ENCODE data around the gene ME1.
"Not testable (repeated sequence)": the region's sequence is repeated elsewhere in the genome, so short reads cannot be mapped to it uniquely, and the experiment has no call there.

The ME1 gene

DNA sequence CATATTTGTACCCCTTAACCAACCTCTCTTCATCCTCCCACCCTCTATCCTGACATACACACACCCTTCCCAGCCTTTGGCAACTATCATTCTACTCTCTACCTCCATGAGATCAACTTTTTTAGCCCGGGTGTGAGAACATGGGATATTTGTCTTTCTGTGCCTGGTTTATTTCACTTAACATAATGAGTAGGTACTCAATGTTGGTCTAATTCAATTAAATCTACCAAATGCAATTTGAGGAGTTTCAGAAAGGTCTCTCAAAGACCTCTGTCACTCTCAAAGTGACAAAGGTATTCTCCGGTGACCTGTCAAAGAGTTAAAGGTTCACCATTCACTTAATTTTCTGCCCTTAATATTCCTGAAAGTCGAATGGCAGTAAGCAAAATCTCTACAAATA, 87.7 kb downstream of the ME1 start:
- DNase-seq: no peak

DNA sequence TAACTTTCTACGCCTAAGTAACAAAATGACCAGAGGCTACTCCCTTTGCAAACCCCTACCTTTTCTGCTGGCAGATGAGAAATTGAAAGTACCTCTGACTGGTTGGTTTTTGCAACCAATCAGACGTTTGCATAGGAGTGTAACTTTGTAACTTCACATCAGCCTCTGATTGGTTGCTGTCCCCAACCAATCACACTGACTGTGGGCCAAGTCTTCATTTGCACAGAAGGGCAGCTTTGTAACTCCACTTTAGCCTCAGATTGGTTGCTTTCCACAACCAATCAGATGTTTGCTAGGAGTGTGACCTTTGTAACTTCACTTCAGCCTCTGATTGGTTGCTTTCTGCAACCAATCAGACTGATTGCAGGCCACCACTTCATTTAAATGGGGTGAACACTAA, 89.1 kb downstream of the ME1 start:
- DNase-seq: no peak

DNA sequence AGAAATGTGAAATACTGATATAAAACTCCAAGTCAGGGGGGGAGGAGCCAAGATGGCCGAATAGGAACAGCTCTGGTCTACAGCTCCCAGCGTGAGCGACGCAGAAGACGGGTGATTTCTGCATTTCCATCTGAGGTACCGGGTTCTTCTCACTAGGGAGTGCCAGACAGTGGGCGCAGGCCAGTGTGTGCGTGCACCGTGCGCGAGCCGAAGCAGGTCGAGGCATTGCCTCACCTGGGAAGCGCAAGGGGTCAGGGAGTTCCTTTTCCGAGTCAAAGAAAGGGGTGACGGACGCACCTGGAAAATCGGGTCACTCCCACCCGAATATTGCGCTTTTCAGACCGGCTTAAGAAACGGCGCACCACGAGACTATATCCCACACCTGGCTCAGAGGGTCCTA, 96.9 kb downstream of the ME1 start:
- DNase-seq: not testable (repeated sequence)

DNA sequence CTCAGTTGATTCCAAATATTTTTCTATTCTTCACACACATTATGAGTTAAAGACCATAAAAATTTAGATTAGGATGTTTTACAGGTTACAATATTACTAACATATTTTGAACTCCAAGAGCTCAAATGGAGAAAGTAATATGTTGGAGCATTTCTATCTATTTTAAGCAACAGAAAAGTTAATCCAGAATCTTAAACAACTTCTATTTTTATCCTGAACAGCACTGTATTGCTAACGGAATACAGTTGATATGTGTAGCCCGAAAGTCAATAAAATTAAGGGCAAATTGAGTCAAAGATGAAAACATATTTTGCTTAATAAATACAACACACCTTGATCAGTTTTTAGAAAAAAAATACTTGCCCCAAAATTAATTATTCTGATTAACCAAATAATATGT, 97.4 kb downstream of the ME1 start:
- no peak for DNase-seq

DNA sequence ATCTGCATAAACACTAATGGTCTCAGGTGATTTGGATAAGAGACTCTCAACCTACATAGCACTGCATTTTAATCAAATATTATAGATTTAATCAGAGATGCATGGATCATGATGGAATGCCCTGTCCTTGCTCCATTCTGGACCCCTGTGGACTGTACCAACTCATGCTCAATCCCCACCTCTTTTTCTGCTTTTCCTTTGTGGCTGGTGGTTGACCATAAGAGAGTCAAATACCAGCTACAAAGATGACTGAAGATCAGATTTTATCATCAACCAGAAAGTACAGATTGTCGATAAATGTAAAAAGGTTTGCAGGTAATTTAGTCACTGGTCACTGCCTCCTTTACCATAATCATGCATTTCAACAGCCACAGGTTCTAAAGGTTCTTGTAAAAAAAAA, 116.2 kb downstream of the ME1 start:
- no peak for DNase-seq

DNA sequence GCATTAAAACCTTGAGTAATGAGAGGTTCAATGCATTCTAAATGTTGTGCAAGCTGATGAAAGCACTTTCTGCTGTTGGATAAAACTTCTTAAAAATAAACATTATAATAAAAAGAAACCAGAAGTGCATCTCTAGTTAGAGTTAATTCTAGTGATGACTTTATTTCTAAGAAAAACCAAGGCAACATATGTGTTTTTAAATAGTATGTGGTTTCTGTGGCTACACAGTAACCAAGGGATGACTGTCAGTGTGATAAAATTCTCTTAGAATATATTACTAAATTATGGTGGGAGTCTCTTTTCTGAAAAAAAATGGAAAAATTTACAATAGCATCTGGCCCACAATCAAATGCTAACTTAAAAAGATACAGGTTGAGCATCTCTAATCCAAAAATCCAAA, 117.0 kb downstream of the ME1 start:
- no peak for DNase-seq

DNA sequence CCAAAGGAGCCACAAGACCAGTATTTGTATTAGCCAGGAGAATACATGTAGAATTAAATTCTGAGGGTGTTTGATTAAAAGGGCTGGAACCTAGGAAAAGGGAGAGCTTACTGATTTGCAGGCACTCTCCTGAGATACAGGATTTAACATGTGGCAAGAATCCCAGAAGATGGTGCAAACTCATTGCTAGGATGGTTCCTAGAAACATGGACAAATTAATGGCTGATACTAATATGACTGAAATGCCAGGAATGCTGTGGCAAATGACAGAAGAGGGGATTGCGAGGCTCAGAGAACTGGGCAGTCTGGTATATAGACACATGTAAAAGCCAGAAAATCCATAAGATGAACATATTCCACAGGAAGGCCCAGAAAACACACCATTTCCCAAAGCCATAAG, 119.6 kb downstream of the ME1 start:
- no peak for DNase-seq

DNA sequence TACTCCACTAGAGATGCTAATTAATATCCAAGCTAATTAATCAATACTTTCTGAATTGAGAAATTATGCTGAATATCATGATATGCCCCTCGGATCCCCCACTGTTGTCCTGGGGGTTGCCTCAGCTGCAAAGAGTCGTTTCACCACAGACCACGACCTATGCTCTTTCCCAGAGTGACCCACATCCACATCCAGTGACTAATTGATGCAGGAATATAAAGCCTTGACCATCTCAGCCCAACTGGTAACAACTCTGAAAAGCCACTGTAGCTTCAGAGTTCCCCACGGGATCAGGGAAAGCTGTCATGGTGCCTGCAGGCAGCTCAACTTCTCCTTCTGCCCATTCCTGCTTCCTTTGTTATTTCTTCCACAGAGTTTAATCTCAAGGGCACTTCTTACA, 120.8 kb downstream of the ME1 start:
- DNase-seq: no peak

DNA sequence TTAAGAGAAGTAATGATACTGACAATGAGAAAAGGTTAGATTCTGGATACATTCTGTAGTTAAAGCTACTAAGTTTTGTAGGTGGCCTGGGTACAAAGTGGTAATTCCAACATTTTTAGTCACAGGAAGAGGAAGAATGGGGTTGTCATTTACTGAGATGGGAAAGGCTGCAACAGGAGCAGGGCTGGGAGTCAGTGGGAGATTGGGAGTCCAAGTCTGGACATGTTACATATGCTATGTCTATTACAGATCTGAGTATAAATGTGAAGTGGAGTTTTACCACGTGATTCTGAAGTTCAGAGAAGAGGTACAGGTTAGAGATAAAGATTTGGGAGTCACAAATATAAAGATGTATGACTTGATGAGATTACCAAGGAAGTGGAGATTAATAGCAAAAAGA, 121.5 kb downstream of the ME1 start:
- no peak for DNase-seq

DNA sequence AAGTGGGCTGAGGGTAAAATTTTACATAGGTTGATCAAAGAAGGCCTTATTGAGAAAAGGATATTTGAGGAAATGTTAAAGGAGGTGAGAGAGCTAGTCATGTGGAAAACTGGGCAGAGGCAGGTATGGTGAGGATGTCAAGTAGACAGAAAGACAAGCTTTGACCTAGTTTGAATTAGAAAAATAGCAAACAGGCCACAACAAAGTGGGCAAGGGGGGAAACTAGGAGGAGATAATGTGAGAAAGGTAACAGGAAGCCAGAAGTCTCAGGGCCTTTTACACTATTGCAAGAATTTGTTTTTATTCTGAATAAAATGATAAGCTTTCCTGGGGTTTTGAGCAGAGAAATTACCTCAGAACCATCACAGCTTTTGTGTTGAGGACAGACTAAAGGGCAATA, 122.0 kb downstream of the ME1 start:
- DNase-seq: no peak

DNA sequence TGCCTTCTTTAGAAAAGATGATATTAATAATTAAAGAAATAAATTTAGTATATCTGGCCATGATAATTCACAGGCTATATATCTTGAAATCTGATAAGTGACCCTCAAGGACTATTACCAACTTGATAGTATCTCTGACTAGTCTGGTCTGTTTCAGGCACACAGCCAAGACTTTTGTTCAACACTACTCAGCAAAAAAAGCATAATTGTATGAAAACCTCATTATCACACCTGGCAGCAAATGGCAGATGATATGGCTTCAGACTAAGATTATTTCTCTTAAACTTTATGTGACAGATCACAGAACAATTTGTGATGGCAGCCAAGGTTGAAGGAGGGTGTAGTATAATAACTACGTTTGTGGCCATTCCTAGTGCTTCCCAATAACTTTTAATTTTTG, 123.0 kb downstream of the ME1 start:
- peak; percentile 25 for DNase-seq

DNA sequence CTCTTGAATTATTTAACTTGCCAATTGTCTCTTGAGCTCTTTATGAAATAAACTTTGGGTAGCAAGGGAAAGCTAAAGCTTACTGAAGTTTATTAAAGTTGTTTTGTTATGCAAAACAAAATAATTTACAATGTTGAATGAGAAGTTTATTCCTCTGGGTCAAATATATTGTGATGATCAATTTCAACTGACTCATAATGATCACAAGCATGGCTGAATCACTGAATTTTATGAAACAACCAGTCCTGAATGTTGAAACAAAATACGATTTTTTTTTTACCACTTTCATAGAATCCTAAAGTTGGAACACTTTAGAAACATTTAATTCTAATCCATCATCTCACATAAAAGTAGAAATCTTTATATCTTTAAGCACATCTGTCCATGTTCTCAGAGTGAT, 127.4 kb downstream of the ME1 start:
- DNase-seq: no peak

DNA sequence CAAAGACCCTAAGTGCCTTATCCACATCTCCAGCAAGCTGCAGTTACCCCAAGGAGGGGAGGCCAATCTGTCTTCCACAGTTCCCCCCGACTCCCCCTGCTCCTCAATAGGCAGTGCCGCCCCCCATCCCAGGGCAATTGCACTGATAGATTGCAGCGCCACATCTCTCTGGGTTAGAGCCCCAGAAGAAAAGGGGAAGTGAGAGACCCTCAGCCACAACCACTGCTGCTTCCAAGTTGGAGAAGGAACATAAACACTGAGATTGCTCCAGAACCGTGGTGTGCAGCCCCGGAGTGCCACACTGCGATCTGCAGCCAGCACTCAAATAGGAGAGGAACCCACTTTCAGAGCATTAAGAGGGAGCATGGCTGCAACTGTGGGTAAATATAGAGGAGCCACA, 136.2 kb downstream of the ME1 start:
- DNase-seq: no peak

DNA sequence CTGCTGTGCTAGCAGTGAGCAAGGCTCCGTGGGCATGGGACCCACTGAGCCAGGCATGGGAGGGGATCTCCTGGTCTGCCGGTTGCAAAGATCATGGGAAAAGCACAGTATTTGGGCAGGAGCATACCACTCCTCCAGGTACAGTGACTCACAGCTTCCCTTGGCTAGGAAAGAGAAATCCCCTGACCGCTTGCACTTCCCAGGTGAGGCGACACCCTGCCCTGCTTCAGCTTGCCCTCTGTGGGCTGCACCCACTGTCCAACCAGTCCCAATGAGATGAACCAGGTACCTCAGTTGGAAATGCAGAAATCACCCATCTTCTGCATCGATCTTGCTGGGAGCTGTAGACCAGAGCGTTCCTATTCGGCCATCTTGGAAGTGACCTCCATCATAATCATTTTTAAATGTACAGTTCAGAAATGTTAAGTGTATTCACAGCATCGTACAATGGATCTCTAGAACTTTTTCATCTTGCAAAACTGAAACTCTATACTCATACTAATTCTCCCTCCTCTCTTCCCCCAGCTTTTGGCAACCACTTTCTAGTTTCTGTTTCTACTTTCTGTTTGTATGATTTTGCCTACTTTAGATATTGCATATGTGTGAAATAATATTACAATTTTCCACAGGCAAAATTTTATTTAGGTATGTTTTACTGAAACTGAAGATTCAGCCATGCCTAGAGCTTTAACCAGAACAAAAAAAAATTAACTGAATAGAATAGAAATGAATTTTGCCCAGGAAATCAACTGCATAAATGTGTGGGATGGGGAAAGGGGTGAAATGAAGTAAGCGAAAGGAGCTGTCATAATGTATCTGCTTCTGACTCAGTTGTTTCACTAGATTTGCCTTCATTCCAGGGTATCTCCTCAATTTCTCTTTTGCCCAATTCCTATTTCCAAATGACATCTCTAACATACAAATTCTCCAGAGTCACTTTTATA, 137.7 kb downstream of the ME1 start:
- no peak for DNase-seq

DNA sequence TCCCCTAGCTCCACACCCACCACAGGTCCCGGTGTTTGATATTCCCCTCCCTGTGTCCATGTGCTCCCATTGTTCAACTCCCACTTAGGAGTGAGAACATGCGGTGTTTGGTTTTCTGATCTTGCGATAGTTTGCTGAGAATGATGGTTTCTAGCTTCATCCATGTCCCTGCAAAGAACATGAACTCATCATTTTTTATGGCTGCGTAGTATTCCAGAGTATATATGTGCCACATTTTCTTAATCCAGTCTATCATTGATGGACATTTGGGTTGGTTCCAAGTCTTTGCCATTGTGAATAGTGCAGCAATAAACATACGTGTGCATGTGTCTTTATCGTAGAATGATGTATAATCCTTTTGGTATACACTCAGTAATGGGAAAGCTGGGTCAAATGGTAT, 143.6 kb downstream of the ME1 start:
- not testable (repeated sequence) for DNase-seq

DNA sequence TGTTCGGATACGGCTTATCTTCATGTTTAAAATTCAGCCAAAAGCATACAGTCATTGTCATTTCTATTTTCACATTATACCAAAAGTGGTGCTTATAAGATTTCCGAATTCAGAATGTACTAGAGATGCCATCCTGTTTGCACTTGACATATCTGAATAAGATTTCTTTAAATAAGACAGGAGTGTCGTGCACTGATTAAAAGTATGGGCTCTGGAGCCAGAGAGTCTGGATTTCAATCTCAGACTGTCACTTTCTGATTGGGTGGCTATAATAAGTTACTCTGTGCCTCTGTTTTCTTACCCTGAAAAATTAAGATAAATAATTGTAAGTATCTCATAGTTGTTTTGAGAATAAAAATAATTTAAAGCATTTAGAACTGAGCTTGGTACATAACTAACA, 144.9 kb downstream of the ME1 start:
- no peak for DNase-seq

DNA sequence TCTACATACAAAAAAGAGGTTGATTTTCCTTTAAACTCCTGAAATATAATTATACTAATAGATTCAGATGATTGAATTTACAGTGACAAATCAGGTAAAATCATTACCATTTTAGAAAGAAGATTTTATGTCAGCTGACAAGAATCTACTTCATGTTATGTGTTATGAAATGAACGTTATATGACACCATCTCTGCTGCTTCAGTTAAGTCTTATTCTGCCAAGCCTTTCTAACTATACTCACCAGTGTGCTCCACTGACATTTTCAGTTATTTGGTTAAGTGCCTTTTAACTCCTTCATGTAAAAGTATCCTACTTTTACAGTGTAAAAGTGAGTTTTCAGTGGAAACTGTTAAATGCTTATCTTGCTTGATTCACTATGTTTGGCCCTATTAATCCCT, 157.3 kb downstream of the ME1 start:
- no peak for DNase-seq

DNA sequence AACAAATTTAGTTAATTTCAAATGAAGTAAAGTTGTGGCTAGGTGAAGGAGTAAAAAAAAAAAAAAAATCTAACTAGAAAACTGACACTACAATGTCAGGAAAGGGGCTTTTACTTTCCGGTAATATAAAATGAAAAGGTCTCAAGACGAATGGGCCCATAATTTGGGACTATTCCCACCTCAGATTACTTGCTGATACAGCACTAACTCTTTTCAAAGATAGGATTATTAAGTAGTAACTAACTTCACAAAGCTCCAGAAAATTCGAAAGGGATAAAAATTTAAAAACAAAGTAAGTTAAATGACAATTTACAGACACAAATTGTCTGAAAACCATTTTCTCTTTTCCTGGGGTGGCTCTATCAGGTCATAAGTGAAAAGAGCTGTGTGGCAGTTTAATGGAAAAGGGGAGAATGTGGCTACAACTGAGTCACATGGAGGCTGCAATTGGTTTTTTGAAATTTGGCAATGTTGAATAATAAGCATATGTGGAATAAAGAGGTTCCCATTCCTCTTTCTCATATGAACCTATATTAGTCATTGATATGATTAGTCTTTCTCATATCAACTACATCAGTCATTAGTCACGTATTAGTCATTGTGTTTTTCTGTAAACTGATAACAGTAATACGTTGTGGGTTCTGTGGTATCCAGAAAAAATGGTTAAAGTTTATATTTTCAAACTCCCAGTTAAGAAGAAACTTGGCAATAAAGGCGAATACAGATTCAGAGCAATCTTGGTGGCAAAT, 159.7 kb downstream of the ME1 start:
- no peak for DNase-seq

DNA sequence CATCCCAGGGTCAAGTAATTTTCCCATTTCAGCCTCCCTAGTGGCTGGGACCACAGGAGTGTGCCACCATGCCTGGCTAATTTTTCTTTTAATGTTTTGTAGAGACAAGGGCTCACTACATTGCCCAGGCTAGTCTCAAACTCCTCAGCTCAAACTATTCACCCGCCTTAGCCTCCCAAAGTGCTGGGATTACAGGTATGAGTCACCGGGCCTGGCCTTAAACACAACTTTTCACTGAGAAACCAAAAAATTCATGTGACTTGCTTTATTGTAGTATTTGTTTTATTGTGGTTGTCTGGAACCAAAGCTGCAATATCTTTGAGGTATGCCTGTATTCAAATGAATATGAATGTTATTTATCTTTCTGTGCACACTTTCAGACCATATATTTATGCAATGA, 165.5 kb downstream of the ME1 start:
- DNase-seq: no peak

DNA sequence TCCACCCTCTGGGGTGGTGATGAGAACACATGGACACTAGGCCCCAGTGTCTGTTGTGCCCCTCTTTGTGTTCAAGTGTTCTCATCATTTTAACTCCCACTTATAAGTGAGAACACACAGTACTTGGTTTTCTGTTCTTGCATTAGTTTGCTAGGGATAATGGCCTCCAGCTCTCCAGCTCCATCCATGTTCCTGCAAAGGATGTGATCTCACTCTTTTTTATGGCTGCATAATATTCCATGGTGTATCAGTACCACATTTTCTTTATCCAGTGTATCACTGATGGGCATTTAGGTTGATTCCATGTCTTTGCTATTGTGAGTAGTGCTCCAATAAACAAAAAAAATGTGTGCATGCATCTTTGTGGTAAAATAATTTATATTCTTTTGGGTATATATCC, 170.3 kb downstream of the ME1 start:
- no peak for DNase-seq

DNA sequence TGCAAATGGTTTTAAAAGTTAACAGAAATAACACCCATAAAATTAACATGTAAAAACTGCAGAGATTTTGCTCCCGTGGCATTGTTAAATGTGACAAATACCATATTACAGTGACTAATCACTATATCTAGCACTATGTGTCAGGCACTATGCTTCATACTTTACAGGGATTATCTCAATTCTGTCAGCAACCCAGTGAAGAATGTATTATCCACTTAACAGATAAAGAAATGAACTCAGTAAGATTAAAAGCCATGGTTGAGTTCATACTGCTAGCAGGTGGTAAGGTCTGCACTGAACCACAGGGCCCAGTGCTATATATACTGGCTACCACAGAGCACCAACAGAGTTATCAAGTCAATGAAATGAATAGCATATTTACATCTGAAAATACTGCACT, 172.3 kb downstream of the ME1 start:
- DNase-seq: no peak

DNA sequence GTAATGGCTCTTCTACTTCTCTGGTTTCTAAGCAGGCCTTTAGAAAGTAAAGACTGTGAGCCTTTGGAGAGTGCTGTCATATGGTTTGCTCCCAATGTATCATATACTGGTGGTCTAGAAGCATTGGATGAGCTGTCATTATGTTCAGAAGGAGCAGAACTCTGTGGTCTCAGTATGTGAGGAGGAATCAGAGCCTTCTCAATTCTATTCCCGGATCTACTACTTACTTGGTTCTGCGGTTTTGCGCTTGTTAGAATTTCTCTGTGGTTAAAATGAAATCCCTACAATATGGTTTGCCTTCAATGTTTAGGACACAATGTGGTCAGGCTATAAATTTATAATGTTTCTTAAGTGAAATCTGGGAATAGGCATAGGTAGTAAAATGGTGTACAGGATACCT, 173.1 kb downstream of the ME1 start:
- no peak for DNase-seq

DNA sequence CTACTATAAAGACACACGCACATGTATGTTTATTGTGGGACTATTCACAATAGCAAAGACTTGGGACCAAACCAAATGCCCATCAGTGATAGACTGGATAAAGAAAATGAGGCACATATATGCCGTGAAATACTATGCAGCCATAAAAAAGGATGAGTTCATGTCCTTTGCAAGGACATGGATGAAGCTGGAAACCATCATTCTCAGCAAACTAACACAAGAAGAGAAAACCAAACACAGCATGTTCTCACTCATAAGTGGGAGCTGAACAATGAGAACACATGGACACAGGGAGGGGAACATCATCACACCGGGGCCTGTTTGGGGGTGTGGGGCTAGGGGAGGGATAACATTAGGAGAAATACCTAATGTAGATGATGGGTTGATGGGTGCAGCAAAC, 174.1 kb downstream of the ME1 start:
- not testable (repeated sequence) for DNase-seq

DNA sequence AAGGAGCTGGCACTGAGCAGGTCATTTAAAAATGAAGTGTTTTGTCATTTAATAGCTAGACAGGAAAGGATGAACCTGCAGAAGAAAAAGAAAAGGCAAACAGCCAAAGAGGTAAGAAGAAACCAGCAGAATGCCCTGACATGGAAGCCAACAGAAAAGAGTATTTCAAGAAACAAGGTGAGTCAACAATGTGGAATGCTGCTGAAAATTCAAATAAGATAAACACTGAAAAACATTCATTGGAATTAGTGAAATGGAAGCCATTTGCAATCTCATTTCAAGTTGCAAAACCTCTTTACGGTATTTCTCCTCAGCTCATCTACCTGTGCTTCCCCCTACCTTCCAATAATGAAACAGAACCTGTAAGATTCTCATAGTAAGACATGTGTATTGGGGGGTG, 178.1 kb downstream of the ME1 start:
- no peak for DNase-seq

DNA sequence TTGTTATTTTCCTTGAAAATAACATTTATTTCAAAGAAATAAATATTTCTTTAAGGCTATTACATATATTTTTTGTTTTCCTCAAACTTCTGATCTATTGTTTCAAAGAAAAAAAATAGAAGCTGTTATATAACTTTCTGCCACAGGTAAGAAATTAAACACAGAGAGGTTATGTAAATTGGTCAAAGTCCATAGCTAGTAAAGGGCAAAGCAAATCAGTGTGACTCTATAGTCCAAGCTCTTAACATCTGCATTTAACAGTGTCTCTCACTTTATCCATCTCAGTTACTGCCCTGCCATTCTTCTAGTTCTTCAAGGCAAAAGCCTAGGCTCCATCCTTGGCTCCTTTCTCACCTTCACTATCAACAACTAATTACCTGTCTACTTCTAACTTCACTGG, 180.6 kb downstream of the ME1 start:
- DNase-seq: no peak

All from COR-L47 (cell line).